HG03159 (cell line): ENCODE data around the gene COL20A1.

Experiments
- ATAC-seq: cut with Tn5 transposase; IDR thresholded peaks from one replicate; pipeline ENCODE4 v1.9.1; 2021; ENCODE audit warnings: mild to moderate bottlenecking, moderate library complexity; ENCODE audit not compliant: unreplicated experiment

The COL20A1 gene

GRCh38 chr20:63317061-63317460, 24.1 kb downstream of the COL20A1 start:
- no peak for ATAC-seq

- no peak for ATAC-seq
Observed at GRCh38 chr20:63317601-63318291, 24.8 kb downstream of the COL20A1 start.

- no peak for ATAC-seq
Observed at GRCh38 chr20:63318391-63319163, 25.6 kb downstream of the COL20A1 start.

GRCh38 chr20:63319164-63320040, 26.4 kb downstream of the COL20A1 start:
- ATAC-seq, result no peak

- no peak for ATAC-seq
Observed at GRCh38 chr20:63320041-63320511, 27.1 kb downstream of the COL20A1 start.

- no peak for ATAC-seq
Observed at GRCh38 chr20:63320616-63321147, 27.7 kb downstream of the COL20A1 start.

- ATAC-seq, result no peak
Observed at GRCh38 chr20:63321148-63321831, 28.3 kb downstream of the COL20A1 start.

GRCh38 chr20:63322146-63322932, 29.4 kb downstream of the COL20A1 start:
- ATAC-seq, result no peak

- ATAC-seq, result no peak
Observed at GRCh38 chr20:63322933-63323273, 29.9 kb downstream of the COL20A1 start.

- ATAC-seq, result no peak
Observed at GRCh38 chr20:63323357-63323981, 30.5 kb downstream of the COL20A1 start.

GRCh38 chr20:63325021-63325471, 32.1 kb downstream of the COL20A1 start:
- no peak for ATAC-seq

- ATAC-seq, result no peak
Observed at GRCh38 chr20:63325554-63326313, 32.7 kb downstream of the COL20A1 start.

GRCh38 chr20:63326314-63327230, 33.6 kb downstream of the COL20A1 start:
- ATAC-seq, result no peak

GRCh38 chr20:63327231-63327745, 34.3 kb downstream of the COL20A1 start:
- no peak for ATAC-seq

GRCh38 chr20:63328026-63328700, 35.2 kb downstream of the COL20A1 start:
- ATAC-seq, result no peak

GRCh38 chr20:63328718-63329275, 35.8 kb downstream of the COL20A1 start:
- ATAC-seq, result no peak
